ENCODE measurements around the gene CD226. TPM values are rescaled to one million over a fixed set of nuclear protein-coding genes. Genes with fewer than 3 reads are reported as not detected.
"Not testable (repeated sequence)": the region's sequence is repeated elsewhere in the genome, so short reads cannot be mapped to it uniquely, and the experiment has no call there.

The CD226 gene
- total RNA-seq, 1 experiment from 2014 or later, result 0.50 TPM

DNA sequence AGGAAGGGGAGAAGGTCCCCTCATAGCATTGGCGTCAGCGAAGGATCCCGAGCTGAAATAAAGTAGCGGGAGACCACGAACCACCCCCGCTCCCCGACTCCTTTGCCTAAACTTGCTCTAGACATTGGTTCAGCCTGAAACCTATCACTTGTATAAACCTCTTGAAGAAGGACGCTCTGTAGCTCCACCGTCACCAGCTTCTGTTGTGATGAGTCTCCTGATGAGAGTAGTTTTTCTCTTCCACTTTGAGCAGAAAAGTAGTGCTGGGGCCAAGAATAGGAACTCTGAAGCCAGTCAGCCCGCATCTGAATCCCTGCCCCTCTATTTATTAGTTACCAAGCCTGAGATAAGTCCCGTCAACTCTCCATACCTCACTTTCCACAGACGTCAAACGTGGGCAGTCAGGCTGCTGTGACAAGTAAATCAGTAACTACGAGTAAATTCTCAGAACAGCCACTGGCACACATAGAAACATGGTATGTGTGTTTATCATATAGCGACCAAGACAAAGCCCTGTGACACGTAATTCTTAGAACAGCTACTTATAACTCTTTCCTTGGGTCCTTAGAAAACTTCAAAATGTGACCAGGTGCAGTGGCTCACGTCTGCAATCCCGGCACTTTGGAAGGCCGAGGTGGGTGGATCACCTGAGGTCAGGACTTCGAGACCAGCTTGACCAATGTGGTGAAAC, 61.7 kb downstream of the CD226 start:
- in situ Hi-C loops (cut with HindIII; ENCODE audit: low pct_unique_long_range_greater_than_20kb, low sequenced_read_pairs), result no loop called here
- DNase-seq (ENCODE audit: low read depth, low spot score), result no peak

DNA sequence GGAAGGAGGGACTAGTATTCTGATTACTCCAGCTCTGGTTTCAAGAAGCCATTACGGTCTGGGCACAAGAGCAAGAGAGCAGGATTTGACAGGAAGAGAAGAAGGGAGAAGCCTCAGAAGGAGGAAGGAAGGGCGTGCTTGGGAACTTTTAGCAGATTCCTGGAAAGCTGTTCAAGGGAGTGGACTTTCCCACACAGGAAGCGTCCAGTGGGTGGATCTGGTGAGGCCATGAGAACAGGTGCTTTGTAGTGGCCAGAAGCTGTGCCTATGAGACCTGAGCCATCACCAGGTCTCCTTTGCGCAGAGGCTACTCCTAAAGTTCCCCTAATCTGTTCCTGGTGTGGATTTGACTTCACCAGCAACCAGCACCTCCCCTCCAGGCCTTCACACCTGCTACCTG, 62.3 kb downstream of the CD226 start:
- no peak for DNase-seq (ENCODE audit: low read depth, low spot score)
- in situ Hi-C loops (cut with HindIII; ENCODE audit: low pct_unique_long_range_greater_than_20kb, low sequenced_read_pairs), result no loop called here

DNA sequence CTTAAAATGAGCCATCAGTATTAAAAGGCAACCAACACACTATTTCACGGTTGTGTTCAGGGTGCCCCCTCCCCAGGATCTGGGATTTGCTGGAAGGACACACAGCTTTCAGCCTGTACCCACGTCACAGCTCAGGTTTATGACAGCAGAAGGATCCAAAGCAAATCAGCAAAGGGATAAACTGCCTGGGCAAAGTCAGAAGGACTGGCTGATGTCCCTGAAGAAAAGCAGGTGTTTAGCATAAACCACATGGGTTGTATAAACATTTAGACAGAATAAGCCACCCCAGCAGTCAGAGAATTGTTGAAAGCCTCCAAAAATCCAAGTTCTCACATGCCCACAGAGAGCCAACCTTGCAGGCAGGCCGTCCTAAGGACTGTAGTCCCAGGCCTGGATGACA, 63.9 kb downstream of the CD226 start:
- DNase-seq (ENCODE audit: low read depth, low spot score), result no peak
- in situ Hi-C loops (cut with HindIII; ENCODE audit: low pct_unique_long_range_greater_than_20kb, low sequenced_read_pairs), result no loop called here

DNA sequence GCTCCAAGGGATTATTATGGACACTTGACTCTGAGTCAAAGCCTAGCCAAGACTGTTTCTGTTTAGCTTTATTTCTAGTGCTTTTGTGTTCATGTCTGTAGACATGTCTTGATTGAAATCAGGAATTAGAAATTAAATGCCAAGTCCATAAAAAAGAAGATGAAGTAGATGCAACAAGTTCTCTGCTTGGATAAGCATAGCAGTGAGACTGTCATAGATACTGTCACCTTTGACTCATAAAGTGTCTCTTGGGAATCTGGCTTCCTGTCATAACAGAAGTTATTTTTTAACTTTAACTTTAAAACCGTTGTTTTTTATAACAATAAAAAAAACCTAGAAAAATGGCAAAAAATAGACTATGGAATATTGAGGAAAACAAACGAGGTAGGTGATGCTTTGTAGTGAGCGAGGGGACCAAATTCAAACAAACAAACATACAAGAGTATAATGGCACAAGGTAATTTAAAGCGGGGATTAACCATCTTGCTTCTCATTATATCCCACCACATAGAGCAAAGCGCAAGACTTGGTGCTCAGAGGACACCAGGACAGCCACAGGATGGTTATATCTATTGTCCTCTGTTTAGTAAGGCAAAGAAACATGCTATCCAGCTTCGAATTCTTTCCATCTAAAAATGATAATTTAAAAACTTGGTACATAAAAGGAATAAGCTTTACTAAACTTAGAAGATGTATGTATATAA, 64.6 kb downstream of the CD226 start:
- DNase-seq (ENCODE audit: low read depth, low spot score), result no peak
- in situ Hi-C loops (cut with HindIII; ENCODE audit: low pct_unique_long_range_greater_than_20kb, low sequenced_read_pairs), result no loop called here

DNA sequence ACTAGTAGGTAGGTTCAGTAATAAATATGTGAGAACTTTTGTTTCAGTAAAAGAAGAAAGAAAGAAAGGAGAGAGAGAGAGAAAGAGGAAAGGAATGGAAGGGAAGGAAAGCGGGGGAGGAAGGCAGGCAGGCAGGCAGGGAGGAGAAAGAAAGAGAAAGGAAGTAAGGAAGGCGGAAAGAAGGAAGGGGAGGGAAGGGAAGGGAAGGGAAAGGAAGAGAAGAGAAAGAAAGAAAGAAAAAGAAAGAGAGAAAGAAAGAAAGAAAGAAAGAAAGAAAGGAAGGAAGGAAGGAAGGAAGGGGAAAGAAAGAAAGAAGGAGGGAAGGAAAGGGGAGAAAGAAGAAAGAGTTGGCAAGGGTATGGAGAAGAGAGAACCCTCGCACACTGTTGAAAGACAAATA, 67.6 kb downstream of the CD226 start:
- DNase-seq (ENCODE audit: low read depth, low spot score), result no peak
- in situ Hi-C loops (cut with HindIII; ENCODE audit: low pct_unique_long_range_greater_than_20kb, low sequenced_read_pairs), result no loop called here

DNA sequence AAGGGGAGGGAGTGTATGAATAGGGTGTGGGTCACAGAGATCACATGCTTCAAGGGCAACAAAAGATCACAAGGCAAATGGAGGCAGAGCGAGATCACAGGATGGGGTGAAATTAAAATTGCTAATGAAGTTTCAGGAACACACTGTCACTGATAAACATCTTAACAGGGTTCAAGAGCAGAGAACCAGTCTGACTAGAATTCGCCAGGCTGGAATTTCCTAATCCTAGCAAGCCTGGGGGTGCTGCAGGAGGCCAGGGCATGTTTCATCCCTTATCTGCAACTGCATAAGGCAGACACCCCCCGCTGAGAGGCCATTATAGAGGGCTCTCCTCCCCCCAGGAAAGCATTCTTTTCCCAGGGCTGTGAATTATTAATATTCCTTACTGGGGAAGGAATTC, 68.6 kb downstream of the CD226 start:
- DNase-seq (ENCODE audit: low read depth, low spot score); in situ Hi-C loops (cut with HindIII; ENCODE audit: low pct_unique_long_range_greater_than_20kb, low sequenced_read_pairs): not testable (repeated sequence)

DNA sequence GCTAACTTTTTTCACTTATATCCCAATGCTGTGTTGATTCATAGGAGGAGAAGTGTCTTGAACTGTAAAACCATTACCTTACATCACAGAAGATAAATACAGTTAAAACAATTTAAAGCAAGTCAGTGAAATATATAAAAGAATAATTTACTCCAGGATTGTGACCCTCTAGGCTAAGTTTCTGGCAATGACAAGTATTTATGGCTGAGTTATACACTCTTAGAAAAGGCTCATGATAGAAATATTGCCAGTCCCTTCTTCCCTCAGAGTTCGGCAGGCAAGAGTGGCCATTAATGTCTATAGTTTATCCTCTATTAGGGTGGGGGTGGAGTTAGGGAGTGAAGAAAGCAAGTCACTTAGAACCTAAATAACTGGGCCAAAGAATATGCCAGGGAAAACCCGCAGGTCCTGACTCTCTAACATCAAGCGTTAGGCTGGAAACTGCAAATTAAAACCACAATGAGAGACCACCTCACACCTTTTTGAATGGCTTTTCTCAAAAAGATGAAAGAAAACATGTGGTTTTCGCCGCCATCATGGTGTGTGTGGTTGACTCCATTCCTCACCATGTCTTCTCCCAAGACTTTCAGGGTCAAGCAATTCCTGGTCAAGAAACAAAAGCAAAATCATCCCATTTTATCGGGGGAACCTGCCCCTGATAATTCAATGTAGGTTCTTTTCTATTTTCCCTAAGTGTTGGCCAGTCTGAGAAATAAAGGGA, 69.3 kb downstream of the CD226 start:
- DNase-seq (ENCODE audit: low read depth, low spot score), result no peak
- in situ Hi-C loops (cut with HindIII; ENCODE audit: low pct_unique_long_range_greater_than_20kb, low sequenced_read_pairs), result no loop called here

DNA sequence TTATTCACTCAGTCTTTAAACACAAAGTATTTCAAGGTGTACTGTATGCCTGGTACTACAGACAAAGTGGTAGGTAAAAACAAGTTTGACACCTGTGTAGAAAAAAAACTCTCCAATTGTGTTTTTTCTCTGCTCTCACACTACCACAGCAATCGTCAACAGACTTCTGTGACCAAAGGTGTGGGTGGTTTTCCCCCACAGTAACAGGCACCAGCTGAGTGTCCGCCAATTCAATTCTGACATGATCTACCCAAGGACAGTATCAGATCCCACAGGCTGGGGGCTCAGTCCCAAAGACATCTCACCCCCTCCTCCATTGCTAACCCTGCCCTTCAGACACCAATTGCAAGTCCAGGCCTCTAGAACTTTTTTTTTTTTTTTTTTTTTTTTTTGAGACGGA, 71.2 kb downstream of the CD226 start:
- no peak for DNase-seq (ENCODE audit: low read depth, low spot score)
- in situ Hi-C loops (cut with HindIII; ENCODE audit: low pct_unique_long_range_greater_than_20kb, low sequenced_read_pairs), result no loop called here

DNA sequence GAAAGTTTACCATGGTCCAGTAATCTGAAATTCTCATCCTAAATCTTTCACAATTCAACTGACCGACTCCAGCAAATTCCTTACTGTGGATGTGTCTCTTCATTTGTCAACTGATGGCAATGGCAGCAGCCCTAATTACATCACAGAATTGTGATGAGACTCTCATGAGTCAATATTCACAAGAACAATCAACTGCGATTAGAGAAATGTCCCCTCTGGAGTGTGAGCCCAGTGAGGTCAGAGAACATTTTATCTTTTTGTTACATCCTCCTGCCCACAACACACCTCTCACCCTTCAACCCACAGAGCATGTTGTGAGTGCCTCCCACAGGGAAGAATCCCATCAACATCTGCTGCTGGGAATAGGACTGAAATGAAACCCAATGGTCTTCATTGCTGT, 73.6 kb downstream of the CD226 start:
- in situ Hi-C loops (cut with HindIII; ENCODE audit: low pct_unique_long_range_greater_than_20kb, low sequenced_read_pairs), result no loop called here
- DNase-seq (ENCODE audit: low read depth, low spot score), result no peak

DNA sequence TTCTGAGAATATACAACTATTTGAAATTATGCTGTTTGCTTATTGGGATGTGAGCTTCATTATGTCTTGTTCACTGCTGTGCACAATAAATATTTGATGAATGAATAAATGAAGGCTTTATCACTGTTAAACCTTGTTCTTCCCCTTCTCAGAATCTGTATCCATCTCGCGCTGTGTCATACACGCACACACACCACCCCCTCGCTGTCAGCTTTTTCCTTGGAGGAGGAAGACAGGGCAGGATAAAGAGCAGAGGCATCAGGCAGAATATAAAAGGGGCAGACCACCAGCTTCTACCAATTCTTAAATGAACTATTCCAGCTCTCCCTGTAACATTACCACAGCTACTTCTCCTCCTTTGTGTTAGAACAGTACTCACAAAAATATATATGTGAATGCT, 75.0 kb downstream of the CD226 start:
- in situ Hi-C loops (cut with HindIII; ENCODE audit: low pct_unique_long_range_greater_than_20kb, low sequenced_read_pairs), result no loop called here
- no peak for DNase-seq (ENCODE audit: low read depth, low spot score)

DNA sequence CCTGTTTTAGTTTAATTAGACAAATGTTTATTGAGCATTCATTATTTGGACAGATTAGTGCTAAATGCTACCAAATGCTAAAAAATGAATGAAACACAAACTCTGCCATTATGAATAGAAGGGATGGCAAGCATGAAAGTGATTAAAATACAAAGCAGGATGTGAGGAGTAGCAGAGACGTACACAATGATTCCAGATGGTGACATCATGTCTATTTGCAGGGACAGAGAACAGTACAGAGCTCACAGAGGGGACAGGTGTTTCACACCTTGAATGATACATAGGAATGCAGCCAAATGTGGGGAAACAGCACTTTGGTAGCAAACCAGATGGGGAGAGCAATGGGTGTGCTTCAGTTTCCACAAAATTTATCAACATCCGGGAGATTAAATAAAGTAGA, 76.3 kb downstream of the CD226 start:
- no peak for DNase-seq (ENCODE audit: low read depth, low spot score)
- in situ Hi-C loops (cut with HindIII; ENCODE audit: low pct_unique_long_range_greater_than_20kb, low sequenced_read_pairs), result no loop called here

DNA sequence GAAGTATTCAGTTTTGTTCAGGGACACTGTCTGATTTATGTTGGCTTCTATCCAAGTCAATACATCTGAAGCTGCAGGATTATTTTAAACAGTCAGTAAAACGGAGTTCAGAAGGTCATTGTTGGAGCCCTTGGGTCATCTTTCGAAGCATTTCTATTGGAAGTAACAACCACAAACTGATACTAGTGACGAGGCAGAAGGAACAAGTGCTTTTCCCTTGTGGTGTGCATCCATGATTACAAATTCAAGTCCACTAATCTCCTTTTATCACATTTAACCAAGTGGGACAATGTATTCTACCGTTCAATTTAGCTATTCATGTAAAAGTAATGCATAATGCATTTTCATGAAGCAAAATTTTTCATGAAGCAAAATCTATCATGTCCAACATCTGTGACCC, 76.9 kb downstream of the CD226 start:
- DNase-seq (ENCODE audit: low read depth, low spot score), result no peak
- in situ Hi-C loops (cut with HindIII; ENCODE audit: low pct_unique_long_range_greater_than_20kb, low sequenced_read_pairs), result no loop called here

DNA sequence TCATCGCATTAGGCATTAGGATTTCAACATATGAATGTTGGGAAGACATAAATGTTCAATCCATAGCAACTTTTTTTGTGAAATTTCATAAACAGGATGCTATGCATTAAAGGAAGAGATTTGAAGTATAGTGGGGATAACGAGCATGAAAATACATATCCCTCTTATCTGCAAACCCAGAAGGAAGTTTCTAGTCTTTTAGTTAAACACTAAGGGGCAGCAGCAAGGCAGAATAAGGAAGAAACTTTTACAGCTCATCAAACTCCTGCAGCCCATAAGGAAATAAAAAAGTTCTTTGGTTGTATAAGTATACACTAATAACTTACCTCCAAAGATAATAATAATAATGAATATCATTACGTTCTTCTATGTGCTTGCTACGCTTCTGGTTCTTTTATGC, 81.5 kb downstream of the CD226 start:
- no peak for DNase-seq (ENCODE audit: low read depth, low spot score)
- in situ Hi-C loops (cut with HindIII; ENCODE audit: low pct_unique_long_range_greater_than_20kb, low sequenced_read_pairs), result no loop called here

DNA sequence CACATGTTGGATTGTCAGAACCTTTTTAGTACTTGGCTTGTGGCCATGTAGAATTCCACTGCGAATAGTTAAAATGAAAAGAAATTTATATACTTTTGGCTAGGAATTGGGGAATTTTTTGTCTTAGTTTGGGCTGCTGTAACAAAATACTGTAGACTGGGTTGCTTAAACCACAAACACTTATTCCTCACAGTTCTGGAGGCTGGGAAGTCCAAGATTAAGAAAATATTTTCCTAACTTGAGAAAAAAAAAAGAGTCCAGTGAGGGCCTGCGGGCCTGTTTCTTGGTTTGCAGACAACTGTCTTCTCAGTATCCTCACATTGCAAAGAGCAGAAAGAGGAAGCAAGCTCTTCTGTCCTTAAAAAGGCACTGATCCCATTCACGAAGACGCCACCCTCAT, 81.9 kb downstream of the CD226 start:
- in situ Hi-C loops (cut with HindIII; ENCODE audit: low pct_unique_long_range_greater_than_20kb, low sequenced_read_pairs), result no loop called here
- no peak for DNase-seq (ENCODE audit: low read depth, low spot score)

DNA sequence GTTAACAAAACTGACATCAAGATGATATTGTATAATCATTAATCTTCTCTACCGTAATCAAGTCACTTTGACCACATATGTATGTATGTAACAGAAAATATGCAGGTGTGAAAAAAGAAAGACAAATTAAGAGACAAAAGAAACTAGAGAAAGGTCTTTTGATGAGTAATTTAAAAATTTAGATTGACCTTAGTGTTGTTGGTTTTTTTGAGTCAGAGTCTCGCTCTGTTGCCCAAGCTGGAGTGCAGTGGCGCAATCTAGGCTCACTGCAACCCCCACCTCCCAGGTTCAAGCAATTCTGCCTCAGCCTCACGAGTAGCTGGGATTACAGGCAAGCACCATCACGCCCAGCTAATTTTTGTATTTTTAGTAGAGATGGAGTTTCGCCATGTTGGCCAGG, 82.9 kb downstream of the CD226 start:
- DNase-seq (ENCODE audit: low read depth, low spot score); in situ Hi-C loops (cut with HindIII; ENCODE audit: low pct_unique_long_range_greater_than_20kb, low sequenced_read_pairs): not testable (repeated sequence)

DNA sequence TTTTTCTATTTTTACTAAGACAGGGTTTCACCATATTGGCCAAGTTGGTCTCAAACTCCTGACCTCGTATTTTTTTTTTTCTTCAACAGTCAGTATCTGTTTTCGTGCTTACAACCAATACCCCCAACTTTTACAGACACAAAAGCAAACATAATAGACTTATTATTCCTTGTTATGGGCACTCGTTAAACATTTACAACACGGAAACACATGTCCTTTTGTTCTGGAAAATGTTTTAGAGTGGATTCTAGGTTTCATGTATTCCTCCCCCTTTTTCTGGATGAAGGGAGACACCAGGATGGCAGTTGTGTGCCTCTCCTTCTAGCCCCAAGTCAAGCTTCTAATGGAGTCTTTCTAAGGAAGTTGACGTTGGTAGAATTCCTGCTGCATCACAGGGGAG, 88.8 kb downstream of the CD226 start:
- in situ Hi-C loops (cut with HindIII; ENCODE audit: low pct_unique_long_range_greater_than_20kb, low sequenced_read_pairs), result no loop called here
- peak; percentile 28 for DNase-seq (ENCODE audit: low read depth, low spot score)

DNA sequence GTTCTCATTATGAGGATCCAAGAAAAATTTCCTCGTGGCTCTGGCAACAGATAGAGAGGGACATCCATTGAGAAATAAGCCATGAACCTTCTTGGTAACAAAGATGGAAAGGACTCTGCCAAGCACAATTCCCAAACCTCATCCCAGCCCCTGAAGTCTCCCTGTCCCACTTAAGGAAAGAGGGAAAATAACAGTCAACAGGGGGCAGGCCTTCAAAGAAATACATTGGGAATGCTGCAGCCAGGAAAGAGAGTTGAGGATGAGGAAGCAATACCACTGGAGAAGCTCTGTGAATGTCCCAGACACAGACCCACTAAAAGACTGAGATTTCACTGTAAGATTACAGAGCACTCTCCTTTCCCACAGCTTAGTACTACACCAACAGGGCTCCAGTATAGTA, 93.2 kb downstream of the CD226 start:
- in situ Hi-C loops (cut with HindIII; ENCODE audit: low pct_unique_long_range_greater_than_20kb, low sequenced_read_pairs), result no loop called here
- no peak for DNase-seq (ENCODE audit: low read depth, low spot score)

DNA sequence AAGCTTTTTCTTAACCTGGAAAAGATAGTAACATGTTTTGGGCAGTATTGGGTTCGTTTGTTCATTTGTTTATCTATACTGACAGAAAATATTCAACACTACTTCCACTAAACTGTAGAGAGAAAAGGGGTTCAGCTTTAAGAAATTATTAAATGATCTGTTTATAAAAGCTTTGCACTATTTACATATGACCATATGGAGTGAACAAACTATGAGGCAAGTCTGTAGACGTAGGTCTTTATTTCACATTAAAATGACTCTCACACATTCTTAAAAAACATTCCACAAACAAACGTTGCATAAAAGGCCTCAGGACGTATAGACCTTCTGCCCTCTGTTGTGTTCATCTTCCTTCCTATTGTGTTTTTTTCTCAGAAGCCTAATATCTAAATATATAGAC, 94.6 kb downstream of the CD226 start:
- in situ Hi-C loops (cut with HindIII; ENCODE audit: low pct_unique_long_range_greater_than_20kb, low sequenced_read_pairs), result no loop called here
- DNase-seq (ENCODE audit: low read depth, low spot score), result no peak
